Measurements from ENCODE around the gene ZNF552.
"Not testable (repeated sequence)": the region's sequence is repeated elsewhere in the genome, so short reads cannot be mapped to it uniquely, and the experiment has no call there.

DNA sequence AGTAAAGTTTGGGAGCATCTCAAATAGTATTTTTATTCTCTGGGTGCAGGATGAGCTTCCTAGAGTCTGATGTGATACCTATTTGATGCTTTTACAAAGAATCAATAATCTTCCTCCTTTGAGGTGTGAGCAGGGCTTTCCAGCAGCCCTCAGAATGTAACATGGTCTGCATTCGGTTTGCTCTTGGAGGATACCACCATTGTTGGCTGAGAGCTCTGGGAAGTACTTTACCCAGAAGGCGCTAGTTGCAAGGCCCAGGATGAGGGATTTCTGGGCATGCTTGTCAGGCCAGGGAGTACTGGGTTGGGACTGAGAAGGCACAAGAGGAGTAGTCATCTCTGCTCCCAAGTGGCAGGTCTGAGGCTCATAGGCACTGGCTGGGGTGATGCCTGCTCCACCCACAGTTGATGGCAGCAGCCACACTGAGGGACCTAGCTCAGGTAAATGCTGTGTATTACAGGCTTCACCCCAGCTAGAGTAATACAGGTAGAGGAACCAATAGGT lies 34.5 kb upstream of the ZNF552 start:
- TF ChIP-seq, protein P1, sequence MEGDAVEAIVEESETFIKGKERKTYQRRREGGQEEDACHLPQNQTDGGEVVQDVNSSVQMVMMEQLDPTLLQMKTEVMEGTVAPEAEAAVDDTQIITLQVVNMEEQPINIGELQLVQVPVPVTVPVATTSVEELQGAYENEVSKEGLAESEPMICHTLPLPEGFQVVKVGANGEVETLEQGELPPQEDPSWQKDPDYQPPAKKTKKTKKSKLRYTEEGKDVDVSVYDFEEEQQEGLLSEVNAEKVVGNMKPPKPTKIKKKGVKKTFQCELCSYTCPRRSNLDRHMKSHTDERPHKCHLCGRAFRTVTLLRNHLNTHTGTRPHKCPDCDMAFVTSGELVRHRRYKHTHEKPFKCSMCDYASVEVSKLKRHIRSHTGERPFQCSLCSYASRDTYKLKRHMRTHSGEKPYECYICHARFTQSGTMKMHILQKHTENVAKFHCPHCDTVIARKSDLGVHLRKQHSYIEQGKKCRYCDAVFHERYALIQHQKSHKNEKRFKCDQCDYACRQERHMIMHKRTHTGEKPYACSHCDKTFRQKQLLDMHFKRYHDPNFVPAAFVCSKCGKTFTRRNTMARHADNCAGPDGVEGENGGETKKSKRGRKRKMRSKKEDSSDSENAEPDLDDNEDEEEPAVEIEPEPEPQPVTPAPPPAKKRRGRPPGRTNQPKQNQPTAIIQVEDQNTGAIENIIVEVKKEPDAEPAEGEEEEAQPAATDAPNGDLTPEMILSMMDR (IDR thresholded peaks at IDR 0.05) = not testable (repeated sequence)
- not testable (repeated sequence) for TF ChIP-seq EZH2 (IDR thresholded peaks at IDR 0.05; ENCODE audit: borderline replicate concordance, insufficient read depth, low read depth, low read length, poor library complexity, severe bottlenecking)
